GM21825 (cell line): Measurements from ENCODE around the gene YDJC.
A peak's percentile ranks its signal among the peaks of the same experiment; 100 is the strongest.
"Not testable (repeated sequence)": the region's sequence is repeated elsewhere in the genome, so short reads cannot be mapped to it uniquely, and the experiment has no call there.

Source experiments
- ATAC-seq: cut with Tn5 transposase; IDR thresholded peaks from one replicate; pipeline ENCODE4 v1.9.1; 2021; ENCODE audit warnings: mild to moderate bottlenecking, moderate library complexity; ENCODE audit not compliant: unreplicated experiment

YDJC gene

GRCh38 chr22:21629255-21630149, at the start of gene YDJC:
Gene YDJC (minus strand): TSS chr22:21630022. CDS start chr22:21630014, 8 bp downstream.
- peak; percentile 76 for ATAC-seq

- ATAC-seq: no peak
These were observed 49.6 kb upstream of the YDJC start for GRCh38 chr22:21679383-21679782.

- ATAC-seq: not testable (repeated sequence)
These were observed 49.0 kb upstream of the YDJC start for GRCh38 chr22:21678842-21679241.

GRCh38 chr22:21677606-21678443, 48.0 kb upstream of the YDJC start:
- ATAC-seq: no peak

GRCh38 chr22:21674638-21675245, 44.9 kb upstream of the YDJC start:
- no peak for ATAC-seq

- no peak for ATAC-seq
These were observed 43.9 kb upstream of the YDJC start for GRCh38 chr22:21673534-21674321.

- ATAC-seq: no peak
These were observed 42.3 kb upstream of the YDJC start for GRCh38 chr22:21672107-21672629.

GRCh38 chr22:21669026-21669425, 39.2 kb upstream of the YDJC start:
- ATAC-seq: no peak

GRCh38 chr22:21666786-21667185, 37.0 kb upstream of the YDJC start:
- no peak for ATAC-seq

- no peak for ATAC-seq
These were observed 35.4 kb upstream of the YDJC start for GRCh38 chr22:21665047-21665851.

- ATAC-seq: no peak
These were observed 33.9 kb upstream of the YDJC start for GRCh38 chr22:21663738-21664137.

- no peak for ATAC-seq
These were observed 32.2 kb upstream of the YDJC start for GRCh38 chr22:21661991-21662390.

GRCh38 chr22:21660904-21661303, 31.1 kb upstream of the YDJC start:
- ATAC-seq: no peak

- ATAC-seq: no peak
These were observed 30.2 kb upstream of the YDJC start for GRCh38 chr22:21659864-21660525.

- peak; percentile 65 for ATAC-seq
These were observed 27.7 kb upstream of the YDJC start for GRCh38 chr22:21657360-21658032.

- ATAC-seq: no peak
These were observed 27.2 kb upstream of the YDJC start for GRCh38 chr22:21657020-21657359.

GRCh38 chr22:21652547-21653545, 23.0 kb upstream of the YDJC start:
- ATAC-seq: no peak
